ENCODE data around the gene PRICKLE2.
A peak's percentile ranks its signal among the peaks of the same experiment; 100 is the strongest.

The PRICKLE2 gene

GRCh38 chr3:64247991-64248646, 22.9 kb upstream of the PRICKLE2 start:
- DNase-seq (ENCODE audit: low spot score), result peak; percentile 49

DNA sequence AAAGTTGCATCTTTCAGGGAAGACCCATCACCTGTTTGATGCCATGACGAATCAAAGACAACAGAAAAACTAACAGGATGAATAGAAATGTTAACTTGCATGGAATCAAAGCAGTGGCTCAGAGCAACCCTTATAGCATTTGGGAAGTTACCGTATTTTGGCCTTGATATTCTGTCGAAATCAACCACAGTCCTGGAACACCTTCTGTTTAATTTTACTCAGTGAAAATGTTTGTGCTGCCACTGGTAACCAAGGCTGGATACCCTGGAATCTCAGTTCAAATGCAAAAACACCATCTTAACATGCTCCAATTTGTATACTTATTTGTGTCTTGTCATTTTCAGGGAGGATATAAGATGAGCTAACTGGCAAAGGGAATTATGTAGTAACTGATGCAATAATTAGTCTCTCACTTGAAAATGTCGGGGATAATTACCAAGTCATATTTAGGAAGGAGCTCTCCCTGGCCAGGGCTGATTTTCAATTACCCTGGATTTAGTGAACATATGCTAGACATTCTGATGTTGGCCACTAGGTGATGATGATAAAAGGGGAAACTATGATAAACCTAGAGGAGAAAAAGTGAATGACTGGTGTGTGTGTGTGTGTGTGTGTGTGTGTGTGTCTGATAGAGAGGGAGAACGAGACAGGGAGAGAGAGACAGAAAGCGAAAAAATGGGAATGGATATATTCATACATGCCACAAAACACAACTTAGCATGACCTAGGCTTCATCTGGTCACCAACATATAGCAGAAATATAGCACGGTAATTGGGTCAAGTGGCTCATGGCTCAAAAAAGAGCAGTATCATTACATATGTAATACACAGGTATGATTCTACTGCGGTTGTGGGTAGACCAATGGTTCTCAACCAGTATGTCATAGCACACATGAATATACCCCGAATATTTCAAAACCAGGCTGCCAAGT, 19.0 kb upstream of the PRICKLE2 start:
- DNase-seq (ENCODE audit: low spot score), result no peak

DNA sequence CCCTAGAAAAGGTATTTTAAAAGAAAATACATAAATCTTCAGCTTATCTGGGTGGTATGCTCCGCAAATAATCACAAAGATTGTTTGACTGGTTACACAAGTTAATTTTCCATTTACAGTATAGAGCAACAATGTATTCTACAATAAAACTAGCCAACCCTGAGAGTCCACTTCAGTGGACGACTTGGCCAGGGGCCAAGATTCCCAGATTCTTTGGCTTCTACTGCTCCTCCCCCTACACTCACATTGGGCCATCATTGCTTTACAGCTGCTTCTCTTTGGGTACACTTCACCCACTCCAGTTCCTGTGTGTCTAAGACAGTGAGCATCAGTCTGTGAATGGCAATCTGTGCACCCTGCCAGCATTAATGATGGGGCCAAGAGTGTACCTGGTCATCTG, 17.2 kb upstream of the PRICKLE2 start:
- no peak for DNase-seq (ENCODE audit: low spot score)

GRCh38 chr3:64240959-64241358, 15.7 kb upstream of the PRICKLE2 start:
- no peak for DNase-seq (ENCODE audit: low spot score)

- no peak for DNase-seq (ENCODE audit: low spot score)
Measured at GRCh38 chr3:64240396-64240795, 15.1 kb upstream of the PRICKLE2 start.

DNA sequence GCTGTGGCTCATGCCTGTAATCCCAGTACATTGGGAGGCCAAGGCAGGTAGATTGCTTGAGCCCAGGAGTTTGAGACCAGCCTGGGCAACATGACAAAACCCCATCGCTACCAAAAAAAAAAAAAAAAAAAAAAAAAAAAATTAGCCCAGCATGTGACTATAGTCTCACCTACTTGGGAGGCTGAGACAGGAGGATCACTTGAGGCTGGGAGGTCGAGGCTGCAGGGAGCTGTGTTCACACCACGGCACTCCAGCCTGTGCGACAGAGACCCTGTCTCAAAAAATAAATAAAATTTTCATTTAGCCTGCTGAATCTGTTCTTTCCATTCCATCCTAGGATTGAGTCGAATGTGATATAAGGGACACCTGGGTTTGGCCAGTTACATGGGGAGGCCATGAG, 14.6 kb upstream of the PRICKLE2 start:
- no peak for DNase-seq (ENCODE audit: low spot score)

DNA sequence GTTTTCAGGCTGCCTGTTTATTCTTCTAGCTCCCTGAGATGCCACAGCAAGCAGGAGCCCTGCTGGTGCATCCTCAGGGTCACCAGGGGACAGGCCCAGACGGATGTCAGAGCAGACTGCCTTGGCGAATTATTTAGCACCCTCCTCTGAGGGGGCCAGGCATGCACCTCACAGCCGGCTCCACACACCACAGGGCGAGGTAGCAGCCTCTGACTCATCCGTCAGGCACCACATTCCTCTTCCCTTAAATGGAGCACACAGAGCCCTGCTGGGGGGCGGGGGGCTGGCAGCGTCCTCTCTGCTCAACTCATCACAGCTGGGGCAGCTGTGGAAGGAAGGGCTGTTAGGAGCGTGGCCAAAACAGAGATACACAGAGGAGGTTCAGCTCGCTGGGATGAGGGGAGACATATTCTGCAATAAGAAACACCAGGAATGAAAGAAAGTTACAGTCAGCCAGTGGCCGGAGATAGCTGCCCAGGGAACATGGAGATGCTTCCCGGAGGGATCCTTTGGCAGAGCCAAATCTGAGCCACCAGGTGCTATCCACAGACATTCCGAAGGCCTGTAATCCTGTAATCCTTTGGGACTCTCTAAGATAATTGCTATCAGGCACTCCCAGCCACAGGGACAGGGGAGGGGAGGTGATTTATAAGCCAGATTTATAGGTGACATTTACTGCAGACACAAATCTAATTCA, 13.9 kb upstream of the PRICKLE2 start:
- no peak for DNase-seq (ENCODE audit: low spot score)

GRCh38 chr3:64237083-64237482, 11.8 kb upstream of the PRICKLE2 start:
- DNase-seq (ENCODE audit: low spot score), result no peak

GRCh38 chr3:64235605-64236004, 10.3 kb upstream of the PRICKLE2 start:
- no peak for DNase-seq (ENCODE audit: low spot score)

GRCh38 chr3:64234571-64234970, 9.3 kb upstream of the PRICKLE2 start:
- no peak for DNase-seq (ENCODE audit: low spot score)

DNA sequence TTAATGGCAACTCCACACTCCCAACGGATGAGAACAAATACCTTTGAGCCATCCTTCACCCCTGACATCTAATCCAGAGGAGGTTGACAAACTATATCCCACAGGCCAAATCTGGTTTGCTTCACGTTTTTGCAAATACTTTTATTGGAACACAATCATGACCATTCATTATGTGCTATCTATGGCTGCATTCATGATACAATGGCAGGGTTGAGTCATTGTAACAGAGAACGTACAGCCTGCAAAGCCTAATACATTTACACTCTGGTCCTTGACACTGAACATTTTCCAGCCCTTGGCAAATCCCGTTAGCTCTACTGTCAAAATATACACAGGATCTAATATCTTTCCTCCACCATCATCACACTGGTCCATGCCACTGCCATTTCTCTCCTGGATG, 7.6 kb upstream of the PRICKLE2 start:
- DNase-seq (ENCODE audit: low spot score), result no peak

DNA sequence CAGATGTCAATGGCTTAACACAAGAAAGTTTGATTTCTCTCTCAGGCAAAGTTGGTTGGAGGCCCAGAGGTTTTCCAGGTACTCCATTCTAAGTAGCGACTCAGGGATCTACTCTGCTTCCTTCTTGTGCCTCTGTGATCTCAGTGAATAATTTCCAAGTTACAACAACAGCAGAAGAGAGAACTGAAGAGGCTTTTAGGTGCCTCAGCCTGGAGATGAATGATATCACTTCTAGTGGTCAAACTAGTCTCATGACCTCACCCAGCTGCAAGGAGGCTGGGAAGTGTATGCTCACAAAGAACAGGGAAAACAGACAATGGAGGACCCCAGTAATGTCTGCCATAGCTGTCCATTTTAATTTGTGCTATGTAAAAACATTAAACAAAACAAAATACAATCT, 4.6 kb upstream of the PRICKLE2 start:
- no peak for DNase-seq (ENCODE audit: low spot score)

- no peak for DNase-seq (ENCODE audit: low spot score)
Measured at GRCh38 chr3:64228110-64228509, 2.8 kb upstream of the PRICKLE2 start.

- no peak for DNase-seq (ENCODE audit: low spot score)
Measured at GRCh38 chr3:64226730-64227129, 1.5 kb upstream of the PRICKLE2 start.

- DNase-seq (ENCODE audit: low spot score), result no peak
Measured at GRCh38 chr3:64225695-64226499, 631 bp upstream of the PRICKLE2 start.

GRCh38 chr3:64223791-64224745, 1.2 kb downstream of the PRICKLE2 start:
- peak; percentile 72 for DNase-seq (ENCODE audit: low spot score)

GRCh38 chr3:64222501-64223111, 2.7 kb downstream of the PRICKLE2 start:
- DNase-seq (ENCODE audit: low spot score), result no peak

GRCh38 chr3:64221571-64222257, 3.6 kb downstream of the PRICKLE2 start:
- no peak for DNase-seq (ENCODE audit: low spot score)

GRCh38 chr3:64220161-64220914, 4.9 kb downstream of the PRICKLE2 start:
- DNase-seq (ENCODE audit: low spot score), result no peak
